Temporal lobe (tissue), 1 donor: ENCODE measurements around the gene GNGT2. TPM values are rescaled to one million over a fixed set of nuclear protein-coding genes. Genes with fewer than 3 reads are reported as not detected.

Experiments used
- total RNA-seq: library from RNA; depleted of rRNA; stranded (reverse); fragments of >200 nt; gene quantifications from one replicate; pipeline ENCODE4 v1.2.3, GENCODE V29; 2014

Gene GNGT2
- total RNA-seq, 1 donor from 2014 or later, result 0.25 TPM

Other genes starting within 250 kb of the GNGT2 start
- gene GIP, start 242.0 kb downstream of the GNGT2 start, total RNA-seq, result not detected
- 0.74 TPM for gene IGF2BP1, start 213.2 kb downstream of the GNGT2 start, total RNA-seq
- gene B4GALNT2, start 77.8 kb downstream of the GNGT2 start, total RNA-seq, result not detected
- gene ABI3, start 133 bp upstream of the GNGT2 start, total RNA-seq, result 0.25 TPM
- 1.7 TPM for gene PHOSPHO1, start 20.2 kb upstream of the GNGT2 start, total RNA-seq
- gene ZNF652, start 151.7 kb upstream of the GNGT2 start, total RNA-seq, result 31.5 TPM
- 36.4 TPM for gene PHB1, start 204.3 kb upstream of the GNGT2 start, total RNA-seq